GM19372 (cell line): ENCODE results near the gene HORMAD2.

Experiments used
- ATAC-seq: cut with Tn5 transposase; IDR thresholded peaks from one replicate; pipeline ENCODE4 v1.9.1; 2021; ENCODE audit warnings: mild to moderate bottlenecking, low read depth, moderate library complexity; ENCODE audit not compliant: unreplicated experiment

The HORMAD2 gene, protein sequence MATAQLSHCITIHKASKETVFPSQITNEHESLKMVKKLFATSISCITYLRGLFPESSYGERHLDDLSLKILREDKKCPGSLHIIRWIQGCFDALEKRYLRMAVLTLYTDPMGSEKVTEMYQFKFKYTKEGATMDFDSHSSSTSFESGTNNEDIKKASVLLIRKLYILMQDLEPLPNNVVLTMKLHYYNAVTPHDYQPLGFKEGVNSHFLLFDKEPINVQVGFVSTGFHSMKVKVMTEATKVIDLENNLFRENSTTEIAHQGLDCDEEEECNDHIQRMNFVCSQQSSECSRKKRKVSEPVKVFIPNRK

DNA sequence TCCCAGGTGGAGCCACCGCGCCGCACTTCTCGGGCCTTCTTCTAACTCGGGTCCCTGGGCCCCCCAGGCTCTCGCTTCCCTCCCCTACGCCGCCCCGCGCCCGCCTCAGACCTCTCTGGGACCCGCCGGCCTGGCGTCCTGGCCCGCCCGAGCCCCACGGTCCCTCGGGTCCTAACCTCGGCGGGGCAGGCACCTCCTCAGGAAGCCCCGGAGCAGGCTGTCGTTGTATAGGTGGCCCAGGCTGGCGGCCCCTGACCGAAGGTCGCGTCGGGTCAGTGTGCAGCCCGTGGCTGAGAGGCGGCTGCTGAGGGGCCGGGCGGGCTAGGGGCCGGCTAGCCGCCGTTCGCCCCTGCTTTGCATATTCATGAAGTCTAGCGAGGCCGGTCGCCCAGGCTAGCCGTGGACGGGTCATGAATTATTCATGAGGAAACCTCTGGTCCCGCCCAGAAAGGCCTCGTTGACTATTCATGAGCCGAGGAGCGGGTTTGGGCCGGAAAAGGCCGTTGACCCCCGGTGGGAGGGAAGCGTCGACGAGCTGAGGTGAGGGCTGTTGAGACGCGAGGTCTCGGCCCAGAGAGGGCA lies at the start of gene HORMAD2:
TSS of gene HORMAD2 (plus strand) at position 513 of the 582 bp plus-strand sequence. CDS start 13,489 bp downstream, outside the sequence.
- no peak for ATAC-seq

DNA sequence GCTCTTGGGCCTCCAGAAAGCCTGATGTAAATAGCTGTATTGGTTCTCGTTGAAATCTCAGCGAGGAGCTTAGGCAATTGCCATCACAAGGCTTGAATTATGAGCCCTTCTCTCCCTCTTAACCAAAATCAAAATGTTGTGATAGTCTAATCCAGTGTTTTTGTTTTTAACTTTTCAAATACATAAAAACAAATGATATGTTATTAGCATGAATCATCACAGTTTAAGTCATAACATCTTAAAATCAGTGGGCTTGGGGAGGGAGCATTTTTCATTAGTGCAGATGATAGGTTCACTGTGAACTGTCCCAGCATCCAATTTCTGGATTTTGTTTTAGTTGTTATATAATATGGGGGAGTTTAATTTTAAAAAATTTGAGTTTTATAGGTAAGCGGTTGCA lies 48.9 kb upstream of the HORMAD2 start:
- ATAC-seq = no peak

DNA sequence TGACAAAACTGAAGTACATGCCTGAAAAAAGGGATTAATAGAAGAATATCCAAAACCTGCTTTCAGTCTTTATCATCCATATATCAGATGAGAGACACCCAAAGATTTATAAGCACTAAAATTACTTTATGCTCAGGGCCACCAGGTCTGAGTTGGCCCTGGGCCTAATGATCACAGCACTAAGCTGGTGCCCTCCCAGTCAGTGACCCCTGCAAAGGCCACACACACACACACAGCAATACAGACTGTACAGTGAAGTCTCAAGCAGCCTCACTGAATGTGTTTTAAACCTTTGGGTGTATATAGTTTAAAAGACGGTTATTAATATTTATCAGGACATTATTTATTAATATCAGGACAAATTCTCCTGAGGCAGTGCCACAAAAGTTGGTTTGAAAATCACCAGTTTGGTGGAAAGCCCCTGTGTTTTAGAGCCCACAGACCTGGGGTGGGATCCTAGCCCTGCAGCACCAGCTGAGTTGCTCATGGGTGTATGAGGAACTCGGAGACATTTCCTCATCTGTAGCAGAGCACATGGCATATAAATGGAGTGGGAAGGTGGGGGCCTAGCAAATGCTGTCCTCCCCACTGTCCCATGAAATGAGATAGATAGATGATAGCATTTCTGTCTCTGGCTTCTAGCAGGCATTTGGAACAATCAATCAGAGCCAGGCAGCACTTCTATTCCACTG lies 48.4 kb upstream of the HORMAD2 start:
- no peak for ATAC-seq

DNA sequence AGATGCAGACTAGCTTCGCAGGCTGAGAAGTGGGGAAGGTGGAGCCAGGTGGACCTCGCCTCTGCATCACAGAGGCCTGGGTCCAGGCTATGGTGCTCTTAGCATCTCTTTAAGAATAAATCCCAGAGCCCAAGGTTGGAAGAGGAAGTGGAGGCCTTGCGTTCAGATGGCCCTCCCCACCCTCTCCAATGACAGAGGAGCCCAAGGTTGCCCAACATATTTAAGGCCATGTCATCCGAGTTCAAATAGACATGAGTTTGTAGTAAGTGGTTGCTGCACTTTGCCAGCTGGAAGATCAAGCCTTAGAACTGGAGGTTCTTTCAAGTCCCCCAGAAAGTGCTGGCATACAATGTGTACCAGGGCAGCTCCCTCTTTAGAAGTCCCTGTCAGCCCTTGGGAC lies 47.1 kb upstream of the HORMAD2 start:
- ATAC-seq = no peak

DNA sequence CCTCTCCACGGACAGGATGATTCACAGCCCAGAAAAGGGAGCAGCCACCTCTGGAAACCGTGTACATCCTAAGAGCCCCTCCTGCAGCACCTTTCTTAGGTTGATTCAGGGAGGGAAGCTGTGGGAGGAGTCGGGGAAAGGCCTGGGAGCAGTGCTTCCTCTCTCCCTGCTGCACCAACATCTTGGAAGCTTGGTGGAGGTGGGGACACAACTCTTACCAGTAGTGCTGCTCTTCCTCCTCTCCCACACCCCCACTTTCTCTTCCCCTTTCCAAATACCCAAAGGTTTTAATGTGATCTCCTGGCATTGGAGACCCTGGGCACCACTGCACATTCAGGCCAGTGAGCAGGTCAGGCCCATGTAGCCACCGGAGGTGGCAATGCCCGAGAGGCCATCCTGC lies 46.4 kb upstream of the HORMAD2 start:
- no peak for ATAC-seq

DNA sequence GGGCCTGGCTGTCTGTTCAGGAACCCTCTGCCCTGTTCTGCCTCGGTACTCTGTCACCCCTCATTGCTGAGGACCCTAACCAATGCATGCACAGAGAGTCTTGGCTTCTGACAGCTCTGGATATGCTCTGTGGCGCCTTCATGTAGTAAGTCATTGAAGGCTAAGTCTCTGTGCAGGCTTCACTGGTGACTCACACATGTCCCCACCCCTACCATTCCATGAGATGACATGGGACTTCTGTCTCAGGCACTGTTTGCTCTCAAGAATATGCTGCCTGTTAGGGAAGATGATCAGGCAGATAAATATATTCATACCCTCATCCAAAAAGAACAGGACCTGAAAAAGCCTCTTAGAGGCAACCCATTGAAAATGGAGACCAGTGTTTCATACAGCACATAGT lies 43.6 kb upstream of the HORMAD2 start:
- no peak for ATAC-seq

DNA sequence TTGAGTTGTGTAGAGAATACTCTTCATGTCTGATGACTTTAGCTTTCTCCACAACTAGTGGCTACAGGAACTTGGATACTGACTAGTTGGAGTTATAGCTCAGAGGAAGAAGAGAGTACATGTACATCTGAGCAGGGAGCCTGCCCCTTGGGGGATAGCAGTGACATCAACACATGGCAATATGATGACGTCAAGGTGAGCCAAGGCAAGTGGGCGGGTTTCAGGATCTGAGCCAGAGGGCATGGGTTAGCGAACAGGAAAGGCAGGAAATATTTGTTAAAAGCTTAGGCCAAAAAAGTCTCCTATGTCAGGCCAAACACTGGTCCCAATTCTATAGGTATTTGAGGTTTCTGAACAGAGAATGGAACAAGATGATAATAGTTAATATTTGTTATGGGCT lies 42.0 kb upstream of the HORMAD2 start:
- ATAC-seq = no peak

DNA sequence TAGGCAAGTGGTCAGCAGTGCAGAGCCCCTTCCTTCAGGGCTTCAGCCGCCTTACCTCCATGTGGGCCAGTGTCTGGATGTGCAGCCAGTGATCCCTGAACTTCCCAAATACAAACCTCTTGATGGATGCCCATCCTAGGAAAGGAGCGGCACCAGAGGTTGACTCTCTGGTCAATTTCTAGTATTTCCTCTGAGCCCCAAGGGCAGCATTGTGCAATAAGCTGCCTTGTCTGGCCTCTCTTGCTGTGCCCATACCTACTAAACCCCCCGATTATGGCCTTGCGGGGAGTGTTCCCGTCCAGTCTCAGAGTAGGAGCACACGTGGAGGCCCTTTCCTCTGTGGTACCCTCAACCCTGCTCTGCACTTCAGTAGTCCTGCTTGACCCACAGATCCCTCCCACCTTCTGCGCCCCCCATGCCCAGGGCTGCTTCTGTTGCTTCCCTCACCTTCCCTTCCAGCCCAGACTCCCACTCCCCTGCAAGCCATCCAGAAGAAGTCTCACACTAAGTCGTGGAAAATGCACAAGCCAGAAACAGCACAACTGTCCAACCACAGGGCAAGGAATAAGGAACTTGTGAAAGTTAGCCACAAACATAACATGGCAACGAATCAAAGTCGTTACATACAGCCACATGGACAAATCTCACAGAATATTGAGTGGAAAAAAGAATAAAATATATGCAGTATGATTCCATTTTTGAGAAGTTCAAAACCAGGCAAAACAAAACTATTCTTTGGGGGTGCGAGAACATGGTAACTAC lies 39.6 kb upstream of the HORMAD2 start:
- ATAC-seq = no peak

DNA sequence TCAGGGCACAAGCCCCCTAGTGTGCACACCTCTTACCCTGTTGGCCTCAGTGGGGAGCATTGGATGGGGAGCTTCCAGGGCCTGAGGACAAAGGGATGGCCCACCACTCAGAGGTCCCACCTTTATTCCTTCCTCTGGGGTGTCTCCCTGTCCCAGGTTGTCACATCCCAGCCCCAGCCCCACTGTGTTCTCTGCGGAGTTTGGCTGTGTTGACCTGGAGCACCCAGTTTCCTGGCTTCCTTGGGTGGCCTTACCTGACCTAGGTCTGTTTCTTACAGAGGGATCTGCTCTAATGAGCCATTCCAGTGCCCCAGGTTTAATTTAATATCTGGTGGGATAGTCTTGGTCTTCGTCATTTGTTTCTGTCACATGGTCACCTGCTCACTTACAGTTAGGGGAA lies 38.8 kb upstream of the HORMAD2 start:
- ATAC-seq = no peak

DNA sequence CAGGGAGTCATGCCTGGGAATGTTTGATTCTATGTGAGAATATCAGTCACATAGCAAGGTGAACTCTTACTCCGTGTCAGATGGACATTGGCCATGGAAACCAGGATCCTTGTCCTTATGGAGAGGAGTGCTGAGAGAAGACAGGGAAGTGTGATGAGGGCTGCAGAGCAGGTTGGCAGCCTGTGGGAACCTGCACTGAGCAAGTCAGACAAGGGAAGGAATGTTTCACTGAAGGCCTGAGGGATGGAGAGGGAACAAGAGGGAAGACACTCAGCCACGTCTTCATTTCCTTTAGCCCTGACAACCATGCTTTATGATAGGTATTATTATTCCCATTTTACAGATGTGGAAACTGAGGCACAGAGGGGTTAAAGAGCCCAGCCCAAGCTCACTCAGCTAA lies 38.4 kb upstream of the HORMAD2 start:
- no peak for ATAC-seq

DNA sequence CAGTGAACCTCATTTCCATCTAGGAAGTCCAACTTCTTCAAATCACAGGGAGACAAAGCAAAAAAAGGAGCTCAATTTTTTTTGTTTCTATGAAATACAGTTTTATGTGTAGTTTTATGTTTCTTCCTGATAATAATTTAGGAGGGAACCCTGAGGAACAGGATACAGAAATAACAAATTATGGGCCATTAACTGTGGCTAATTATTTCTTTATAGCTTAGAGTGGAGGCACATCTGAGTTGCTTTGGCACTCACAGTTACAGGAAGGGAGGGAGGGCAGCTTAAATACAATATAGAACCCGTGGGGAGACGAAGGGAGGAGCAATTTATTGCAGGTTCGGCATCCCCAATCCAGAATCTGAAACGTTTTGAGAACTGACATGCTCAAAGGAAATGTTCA lies 37.1 kb upstream of the HORMAD2 start:
- no peak for ATAC-seq

DNA sequence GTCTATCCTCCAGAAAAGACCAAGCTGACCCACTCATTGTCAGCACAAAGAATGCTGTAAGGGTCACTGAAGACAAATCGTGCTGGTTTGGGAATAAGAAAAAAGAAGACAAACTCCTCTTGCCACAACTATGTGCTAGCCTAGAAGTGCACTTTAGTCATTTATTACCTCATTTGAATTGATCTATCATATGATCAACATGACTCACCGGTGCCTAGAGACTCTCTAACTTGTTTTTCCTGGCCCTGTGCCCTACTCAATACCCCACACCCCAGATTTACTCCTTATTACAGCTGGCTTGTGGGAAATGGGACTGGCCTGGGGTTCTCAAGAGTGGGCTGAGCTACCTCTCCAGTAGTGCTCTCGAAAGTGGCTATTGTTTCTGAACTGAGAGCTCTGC lies 35.9 kb upstream of the HORMAD2 start:
- ATAC-seq = no peak

DNA sequence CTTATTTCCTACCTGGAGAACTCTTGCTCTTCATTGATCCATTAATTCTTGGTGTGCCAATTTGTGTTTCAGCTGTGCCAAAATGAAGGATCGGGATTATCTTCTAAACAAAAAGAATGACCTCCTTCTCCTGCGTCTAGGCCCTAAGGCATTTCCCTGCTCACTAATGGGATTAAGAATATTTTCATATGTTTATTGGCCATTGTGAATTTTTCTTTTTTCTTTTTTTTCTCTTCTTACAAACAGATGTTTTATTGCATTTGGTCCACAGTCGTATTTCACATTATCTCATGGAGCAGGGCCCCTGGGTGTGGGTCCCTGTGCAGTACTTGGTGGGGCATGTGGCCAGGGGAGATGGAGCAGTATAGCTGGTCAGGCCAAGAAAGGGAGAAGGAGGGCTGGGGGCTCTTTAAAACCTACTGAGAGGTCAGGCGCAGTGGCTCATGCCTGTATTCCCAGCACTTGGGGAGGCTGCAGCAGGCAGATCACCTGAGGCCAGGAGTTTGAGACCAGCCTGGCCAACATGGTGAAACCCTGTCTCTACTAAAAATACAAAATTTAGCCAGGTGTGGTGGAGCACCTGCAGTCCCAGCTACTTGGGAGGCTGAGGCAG lies 35.3 kb upstream of the HORMAD2 start:
- ATAC-seq = no peak

DNA sequence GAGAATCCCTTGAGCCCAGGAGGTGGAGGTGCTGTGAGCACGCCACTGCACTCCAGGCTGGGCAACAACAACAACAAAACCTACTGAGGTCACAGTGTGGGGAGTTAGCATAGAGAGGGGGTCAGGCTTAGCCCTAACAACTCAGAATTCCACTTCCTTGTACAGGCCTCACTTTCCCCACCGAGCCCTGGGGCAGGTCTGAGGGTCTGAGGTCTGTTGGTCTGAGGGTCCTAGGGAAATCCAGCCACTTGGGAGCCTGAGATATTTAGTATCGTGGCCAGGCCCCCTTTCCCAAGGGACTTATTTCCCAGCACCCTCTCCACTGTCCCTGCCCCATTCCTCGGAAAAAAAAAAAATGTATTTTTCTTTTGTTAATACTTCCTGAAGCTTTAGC lies 34.8 kb upstream of the HORMAD2 start:
- ATAC-seq = no peak

DNA sequence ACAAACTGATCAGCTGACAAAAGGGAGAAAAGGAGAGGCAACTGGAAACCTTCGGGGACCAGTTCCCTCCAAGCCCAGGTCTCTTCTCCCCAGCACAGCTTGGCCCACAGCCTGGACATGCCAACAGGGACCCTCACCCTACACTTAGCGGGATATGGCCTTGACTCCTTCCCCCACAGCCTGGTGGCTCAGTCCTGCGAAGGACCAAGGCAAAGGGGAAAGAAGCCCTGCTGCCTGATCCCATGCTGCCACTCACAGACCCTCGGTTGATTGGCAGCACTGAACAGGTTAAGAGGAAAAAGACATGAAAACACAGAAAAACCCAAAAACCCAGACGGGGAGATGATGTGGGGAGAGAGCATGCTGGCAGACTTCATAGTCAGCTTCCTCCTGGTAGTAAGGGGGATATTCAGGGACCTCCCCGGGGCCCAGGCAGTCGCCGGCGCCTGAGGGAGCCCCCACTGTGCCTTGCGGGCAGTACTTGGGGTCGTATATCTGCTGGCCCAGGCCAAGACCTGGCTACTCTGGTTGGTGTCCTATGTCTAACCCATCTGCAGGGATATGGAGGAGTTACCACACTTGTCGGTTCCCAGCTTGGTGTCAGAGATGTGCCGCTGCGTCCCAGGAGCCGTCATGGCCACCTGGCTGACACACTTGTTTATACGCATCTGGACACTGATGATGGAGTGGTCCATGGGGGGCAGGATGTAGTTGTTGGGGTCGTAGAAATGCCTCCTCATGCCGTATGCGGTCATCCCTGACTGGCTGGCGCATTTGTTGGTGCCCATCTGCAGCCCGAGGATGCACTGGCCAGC lies 34.2 kb upstream of the HORMAD2 start:
- ATAC-seq = no peak

DNA sequence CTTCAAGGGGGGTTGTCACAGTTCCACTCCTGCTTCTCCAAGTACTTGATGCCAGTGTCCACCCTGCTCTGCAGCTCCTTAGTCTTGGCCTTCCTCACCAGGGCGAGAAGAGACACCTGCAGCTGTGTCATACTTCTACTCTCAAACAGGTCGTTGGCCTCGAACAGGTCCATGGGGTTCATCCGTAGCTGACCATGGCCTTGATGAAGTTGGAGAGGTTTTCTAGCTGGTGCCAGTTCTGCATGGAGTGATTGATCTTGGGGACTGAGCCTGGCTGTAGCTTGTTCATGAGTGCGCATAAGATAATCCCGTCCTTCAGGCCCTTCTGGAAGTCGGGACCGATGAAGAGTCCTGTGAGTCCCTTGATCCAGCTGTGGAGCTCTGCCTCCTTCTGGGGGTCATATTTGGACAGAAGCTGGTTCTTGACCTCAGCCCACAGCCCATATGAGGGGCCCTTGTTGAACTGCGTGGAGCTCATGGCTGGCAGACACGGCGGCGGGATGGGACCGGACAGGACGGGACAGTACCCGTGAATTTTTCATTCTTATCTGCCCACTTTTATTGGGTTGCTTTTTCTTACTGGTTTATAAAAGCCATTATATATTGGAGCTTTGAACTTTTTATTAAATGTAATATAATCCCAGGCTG lies 33.4 kb upstream of the HORMAD2 start:
- no peak for ATAC-seq

DNA sequence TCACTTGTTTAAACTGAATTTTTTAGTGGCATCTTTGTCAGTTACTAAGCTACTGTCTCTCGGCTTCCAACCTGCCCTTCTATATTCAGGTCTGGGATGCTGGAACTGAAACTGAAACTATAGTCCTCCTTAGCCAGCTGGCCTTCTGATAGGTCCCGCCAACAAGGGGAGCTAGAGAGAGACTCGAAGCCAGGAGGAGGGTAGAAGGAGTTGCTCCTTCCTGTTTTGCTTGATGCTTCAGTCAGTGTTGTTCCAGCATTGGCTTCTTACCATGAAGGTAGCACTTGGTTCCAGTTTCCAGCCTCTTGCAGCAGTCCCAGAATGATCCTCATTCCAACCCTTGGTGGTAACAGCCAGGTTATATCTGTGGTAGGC lies 32.9 kb upstream of the HORMAD2 start:
- no peak for ATAC-seq

DNA sequence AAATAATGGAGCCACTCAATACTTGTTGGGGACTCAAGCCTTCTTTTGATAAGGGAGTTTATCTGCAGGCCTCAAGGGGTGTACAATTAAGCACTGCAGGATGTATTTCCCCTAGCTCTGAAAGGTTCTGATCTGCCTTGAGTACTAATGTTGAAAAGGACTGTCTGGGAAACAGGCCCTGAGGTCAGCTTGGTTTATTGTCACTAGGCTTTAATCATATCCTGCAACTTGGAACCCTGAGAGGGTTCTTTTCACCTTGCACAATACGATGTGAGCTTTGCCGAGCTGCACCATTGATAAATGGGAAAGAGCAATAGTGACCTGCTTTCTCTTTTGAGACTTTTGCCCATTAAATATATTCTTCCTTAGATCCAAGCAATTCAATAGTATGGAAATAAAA lies 31.6 kb upstream of the HORMAD2 start:
- ATAC-seq = no peak

DNA sequence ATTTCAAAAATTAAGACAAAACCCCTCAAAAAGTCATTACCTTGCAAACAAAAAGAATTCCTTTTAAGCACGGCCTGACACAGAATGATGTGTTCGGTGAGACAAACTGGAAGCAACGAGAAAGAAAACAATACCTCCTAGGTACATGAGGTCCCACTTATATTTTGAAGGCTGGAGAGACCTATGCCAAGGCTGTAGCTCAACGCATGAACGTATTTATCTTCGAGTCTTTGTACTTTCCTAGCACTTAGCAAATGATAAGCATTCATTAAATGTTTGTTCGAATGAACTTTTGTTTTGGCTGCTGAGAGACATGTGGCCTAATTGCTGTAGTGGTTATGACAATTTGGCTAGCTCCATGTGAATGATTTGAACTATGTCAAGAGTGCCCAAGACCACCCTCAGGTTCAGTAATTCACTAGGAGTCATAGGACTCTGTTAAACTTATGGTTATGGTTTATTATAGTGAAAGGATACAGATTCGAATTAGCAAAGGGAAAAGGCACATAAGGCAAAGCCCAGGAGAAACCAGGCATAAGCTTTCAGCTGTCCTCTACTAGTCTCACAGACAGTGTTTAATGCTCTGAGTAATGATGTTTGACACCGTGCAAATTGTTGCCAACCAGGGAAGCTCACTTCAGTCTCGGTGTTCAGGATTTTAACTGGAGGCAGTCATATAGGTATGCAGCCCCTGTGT lies 26.0 kb upstream of the HORMAD2 start:
- ATAC-seq = no peak
